Osteocyte (in vitro differentiated cells): ENCODE measurements around the gene EHD3. TPM values are rescaled to one million over a fixed set of nuclear protein-coding genes. Genes with fewer than 3 reads are reported as not detected.

Experiments
- DNase-seq: peaks from one replicate; pipeline ENCODE4 v3.0.0; 2021; ENCODE audit warnings: mixed read lengths; ENCODE audit not compliant: unreplicated experiment; ENCODE audit errors: extremely low spot score
- H3K27ac Mint-ChIP-seq: one replicate; pipeline ENCODE4 v1.8.0; 2021; ENCODE audit warnings: mild to moderate bottlenecking, mixed read lengths; ENCODE audit not compliant: unreplicated experiment
- H3K27me3 Mint-ChIP-seq: one replicate; pipeline ENCODE4 v1.8.0; 2021; ENCODE audit warnings: mixed read lengths; ENCODE audit not compliant: unreplicated experiment
- H3K36me3 Mint-ChIP-seq: one replicate; pipeline ENCODE4 v1.8.0; 2021; ENCODE audit warnings: mixed read lengths; ENCODE audit not compliant: unreplicated experiment
- H3K4me1 Mint-ChIP-seq: one replicate; pipeline ENCODE4 v1.8.0; 2021; ENCODE audit warnings: mixed read lengths; ENCODE audit not compliant: unreplicated experiment
- H3K4me3 Mint-ChIP-seq: one replicate; pipeline ENCODE4 v1.8.0; 2021; ENCODE audit warnings: mild to moderate bottlenecking, moderate library complexity, mixed read lengths; ENCODE audit not compliant: unreplicated experiment
- H3K9me3 Mint-ChIP-seq: one replicate; pipeline ENCODE4 v1.8.0; 2021; ENCODE audit warnings: mixed read lengths; ENCODE audit not compliant: unreplicated experiment
- total RNA-seq: library from RNA; stranded (reverse); gene quantifications from 2 replicates; pipeline ENCODE4 v1.2.1, GENCODE V29; 2021
- TF ChIP-seq, protein P1 (sequence below): fragments of 200-600 bp; sonication (generic); IDR thresholded peaks from 2 replicates; pipeline ENCODE4 v1.5.0; 2021; ENCODE audit warnings: antibody characterized with exemption, mild to moderate bottlenecking, moderate library complexity

The EHD3 gene
- total RNA-seq, 1 donor from 2014 or later, result 25.9 TPM

DNA sequence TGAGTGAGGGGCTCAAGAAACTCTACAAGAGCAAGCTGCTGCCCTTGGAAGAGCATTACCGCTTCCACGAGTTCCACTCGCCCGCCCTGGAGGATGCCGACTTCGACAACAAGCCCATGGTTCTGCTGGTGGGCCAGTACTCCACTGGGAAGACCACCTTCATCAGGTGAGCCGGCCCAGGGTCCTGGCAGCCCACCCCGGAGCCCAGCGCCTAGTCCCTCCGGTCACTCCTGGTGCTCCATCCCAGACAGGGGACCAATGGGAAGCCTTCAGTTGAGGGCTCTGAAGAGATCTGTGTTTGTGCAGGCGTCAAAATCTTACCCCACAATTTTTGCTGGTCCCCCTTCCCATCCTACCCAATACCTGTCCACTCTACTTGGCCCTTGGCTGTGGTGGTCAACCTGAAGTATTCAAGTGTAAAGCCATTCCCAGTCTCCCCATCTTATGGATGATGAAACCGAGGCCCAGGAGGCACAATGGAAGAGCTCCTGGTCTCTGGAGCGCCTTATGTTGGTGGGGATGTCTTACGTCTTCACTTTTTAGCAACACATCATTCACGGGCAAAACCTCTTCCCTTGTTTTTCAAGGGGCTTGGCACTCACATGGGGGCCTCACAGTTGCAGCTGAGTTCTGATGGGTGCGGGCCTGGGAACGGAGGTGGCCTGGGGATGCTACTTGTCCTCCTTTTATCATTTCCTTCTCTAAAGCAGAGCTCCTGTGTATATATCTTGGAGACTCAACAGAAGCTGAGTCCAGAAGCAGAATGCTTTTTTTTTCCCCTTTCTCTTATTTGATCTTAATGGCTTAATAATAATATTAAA is 941 bp downstream of the EHD3 start:
- H3K9me3 Mint-ChIP-seq, result no peaks in the 10 kb centered on the region
- H3K27ac Mint-ChIP-seq, result peak overlapping the region; percentile 6
- peak; percentile 27 for DNase-seq
- H3K4me3 Mint-ChIP-seq, result peak overlapping the region; percentile 79
- peaks cover 24% of the 10 kb centered on the region for H3K27me3 Mint-ChIP-seq
- no peaks in the 10 kb centered on the region for H3K36me3 Mint-ChIP-seq
- H3K4me1 Mint-ChIP-seq, result peaks cover 41% of the 10 kb centered on the region
- TF ChIP-seq, protein P1, sequence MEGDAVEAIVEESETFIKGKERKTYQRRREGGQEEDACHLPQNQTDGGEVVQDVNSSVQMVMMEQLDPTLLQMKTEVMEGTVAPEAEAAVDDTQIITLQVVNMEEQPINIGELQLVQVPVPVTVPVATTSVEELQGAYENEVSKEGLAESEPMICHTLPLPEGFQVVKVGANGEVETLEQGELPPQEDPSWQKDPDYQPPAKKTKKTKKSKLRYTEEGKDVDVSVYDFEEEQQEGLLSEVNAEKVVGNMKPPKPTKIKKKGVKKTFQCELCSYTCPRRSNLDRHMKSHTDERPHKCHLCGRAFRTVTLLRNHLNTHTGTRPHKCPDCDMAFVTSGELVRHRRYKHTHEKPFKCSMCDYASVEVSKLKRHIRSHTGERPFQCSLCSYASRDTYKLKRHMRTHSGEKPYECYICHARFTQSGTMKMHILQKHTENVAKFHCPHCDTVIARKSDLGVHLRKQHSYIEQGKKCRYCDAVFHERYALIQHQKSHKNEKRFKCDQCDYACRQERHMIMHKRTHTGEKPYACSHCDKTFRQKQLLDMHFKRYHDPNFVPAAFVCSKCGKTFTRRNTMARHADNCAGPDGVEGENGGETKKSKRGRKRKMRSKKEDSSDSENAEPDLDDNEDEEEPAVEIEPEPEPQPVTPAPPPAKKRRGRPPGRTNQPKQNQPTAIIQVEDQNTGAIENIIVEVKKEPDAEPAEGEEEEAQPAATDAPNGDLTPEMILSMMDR, result no peak

DNA sequence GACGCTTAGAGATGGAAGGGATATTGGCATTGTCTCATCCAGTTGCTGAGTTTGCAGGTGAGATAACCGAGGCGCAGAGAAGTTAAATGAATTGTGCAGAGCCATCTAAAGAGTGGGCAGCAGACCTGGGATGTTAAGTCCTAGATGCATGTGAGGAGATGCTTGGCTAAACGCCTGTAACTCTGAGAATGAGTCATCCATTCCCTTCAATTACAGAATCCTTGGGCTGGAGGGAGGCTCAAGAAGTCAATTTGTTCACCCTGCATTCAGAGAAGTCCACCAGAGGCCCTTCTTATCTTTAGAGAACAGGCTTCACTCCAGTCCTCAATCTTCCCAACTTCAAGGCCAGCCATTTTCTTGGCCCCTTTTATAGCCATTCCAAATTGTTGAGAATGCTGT is 1.6 kb downstream of the EHD3 start:
- Mint-ChIP-seq H3K27ac (peak overlapping the region; percentile 6), H3K9me3 (no peaks in the 10 kb centered on the region), H3K4me3 (peak overlapping the region; percentile 79), H3K36me3 (no peaks in the 10 kb centered on the region), H3K4me1 (peaks cover 47% of the 10 kb centered on the region), H3K27me3 (peaks cover 18% of the 10 kb centered on the region)
- TF ChIP-seq, protein P1, result no peak
- DNase-seq, result peak; percentile 38

DNA sequence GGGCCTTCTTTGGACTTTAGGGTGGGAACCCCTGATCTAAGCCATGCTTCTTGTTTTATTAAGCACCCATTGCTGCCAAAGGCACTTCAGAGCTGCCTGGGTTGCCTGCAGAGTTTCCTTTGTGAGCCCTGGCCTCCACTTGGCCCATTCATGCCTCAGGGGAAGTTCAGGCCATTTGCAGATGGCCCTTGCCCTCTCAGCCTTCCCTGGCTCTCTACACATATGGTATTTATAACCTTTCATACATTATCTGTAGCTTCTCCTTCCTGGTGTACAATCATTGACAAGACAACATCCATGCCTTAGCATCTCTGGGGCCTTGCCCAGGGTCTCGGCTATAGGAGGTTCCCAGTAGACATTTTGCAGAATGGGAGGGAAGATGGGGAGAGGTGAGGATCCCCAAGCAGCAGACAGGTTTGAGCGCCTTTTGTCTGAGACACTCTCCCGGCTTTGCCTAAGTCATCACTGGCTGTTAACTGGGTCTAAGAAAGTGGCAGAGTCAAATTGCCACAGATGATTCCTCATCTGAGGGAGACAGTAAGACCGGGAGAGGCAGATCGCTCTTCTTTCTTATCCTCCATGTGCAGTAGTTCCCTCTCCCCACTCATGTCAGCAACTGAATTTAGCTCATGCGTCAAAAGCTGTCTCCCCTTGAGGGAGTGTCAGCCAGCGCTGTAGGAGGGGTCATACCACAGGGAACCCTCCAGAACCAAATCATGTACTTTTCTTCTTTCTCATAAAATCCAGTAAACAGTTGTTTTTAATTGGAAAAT is 2.7 kb downstream of the EHD3 start:
- Mint-ChIP-seq H3K9me3 (no peaks in the 10 kb centered on the region), H3K27me3 (peaks cover 7% of the 10 kb centered on the region), H3K4me1 (peaks cover 50% of the 10 kb centered on the region), H3K36me3 (no peaks in the 10 kb centered on the region), H3K27ac (no peak overlapping the region), H3K4me3 (no peak overlapping the region)
- TF ChIP-seq, protein P1, result no peak
- peak; percentile 40 for DNase-seq

DNA sequence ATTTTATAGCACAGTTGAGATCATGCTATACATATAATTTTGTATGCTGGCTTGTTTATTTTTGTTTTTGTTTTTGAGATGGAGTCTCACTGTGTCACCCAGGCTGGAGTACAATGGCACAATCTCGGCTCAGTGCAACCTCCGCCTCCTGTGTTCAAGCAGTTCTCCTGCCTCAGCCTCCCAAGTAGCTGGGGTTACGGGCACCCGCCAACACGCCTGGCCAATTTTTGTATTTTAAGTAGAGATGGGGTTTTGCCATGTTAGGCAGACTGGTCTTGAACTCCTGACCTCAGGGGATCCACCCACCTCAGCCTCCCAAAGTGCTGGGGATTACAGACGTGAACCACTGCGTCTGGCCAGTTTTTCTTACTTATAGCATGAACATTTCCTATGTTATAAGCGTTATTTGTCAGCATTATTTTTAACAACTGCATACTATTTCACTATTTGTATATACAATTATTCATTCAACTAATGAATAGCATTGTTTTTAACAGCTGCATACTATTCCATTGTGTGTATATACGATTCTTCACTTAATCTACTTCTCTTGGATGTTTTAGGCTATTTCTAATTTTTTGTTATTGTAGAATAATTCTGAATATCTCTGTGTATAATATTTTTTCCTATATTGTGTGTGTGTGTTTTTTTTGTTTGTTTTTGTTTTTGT is 3.5 kb downstream of the EHD3 start:
- TF ChIP-seq, protein P1, result no peak

More for the DNA sequence above, 3.5 kb downstream of the EHD3 start:
- DNase-seq, result no peak
- Mint-ChIP-seq H3K27me3 (no peaks in the 10 kb centered on the region), H3K27ac (no peak overlapping the region), H3K4me1 (peaks cover 50% of the 10 kb centered on the region), H3K9me3 (no peaks in the 10 kb centered on the region), H3K4me3 (no peak overlapping the region), H3K36me3 (no peaks in the 10 kb centered on the region)
